Stimulated activated CD8-positive, alpha-beta memory T cell treated with anti-CD3 and anti-CD28 coated beads, Interleukin-4, amount 100 ng/mL, for 24 hours (primary cell): Measurements from ENCODE around the gene SPEF1.

Experiments
- DNase-seq: peaks from one replicate; pipeline ENCODE4 v3.0.0-alpha.2; 2020; ENCODE audit warnings: low read depth

The SPEF1 gene

DNA sequence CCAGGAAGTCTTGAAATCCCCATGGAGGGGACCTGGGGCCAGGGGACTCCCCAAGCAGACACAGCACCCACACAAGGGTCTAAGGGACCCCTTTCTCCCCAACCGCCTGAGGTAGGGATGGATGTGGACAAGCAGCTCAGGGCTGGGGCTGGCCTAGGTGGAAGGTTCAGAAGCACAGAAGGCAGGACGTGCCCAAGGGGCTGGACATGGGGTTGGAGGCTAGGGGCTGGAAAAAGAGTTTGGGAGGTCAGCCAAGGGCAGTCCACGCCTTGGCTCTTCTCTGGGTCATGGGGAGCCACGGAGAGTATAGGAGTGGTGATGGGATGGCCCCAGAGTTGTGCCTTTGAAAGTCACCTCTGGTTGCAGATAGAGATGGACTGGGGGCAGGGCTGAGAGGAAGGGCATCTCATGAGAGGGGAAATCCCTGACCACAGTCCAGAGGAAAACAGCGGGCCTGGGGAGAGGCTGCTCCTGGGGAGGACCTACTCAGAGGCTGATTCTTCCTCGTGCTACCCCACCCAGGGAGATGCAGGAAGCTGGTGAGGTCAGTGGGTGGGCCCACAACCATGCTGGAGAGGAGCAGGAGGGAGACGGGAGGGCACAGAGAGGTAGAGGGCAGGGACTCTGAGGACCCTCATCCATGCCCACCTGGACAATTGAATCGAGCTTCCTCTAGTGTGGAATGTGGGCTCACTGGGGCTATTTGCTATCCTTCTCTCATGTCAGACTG is 51.3 kb downstream of the SPEF1 start:
- DNase-seq, result no peak

DNA sequence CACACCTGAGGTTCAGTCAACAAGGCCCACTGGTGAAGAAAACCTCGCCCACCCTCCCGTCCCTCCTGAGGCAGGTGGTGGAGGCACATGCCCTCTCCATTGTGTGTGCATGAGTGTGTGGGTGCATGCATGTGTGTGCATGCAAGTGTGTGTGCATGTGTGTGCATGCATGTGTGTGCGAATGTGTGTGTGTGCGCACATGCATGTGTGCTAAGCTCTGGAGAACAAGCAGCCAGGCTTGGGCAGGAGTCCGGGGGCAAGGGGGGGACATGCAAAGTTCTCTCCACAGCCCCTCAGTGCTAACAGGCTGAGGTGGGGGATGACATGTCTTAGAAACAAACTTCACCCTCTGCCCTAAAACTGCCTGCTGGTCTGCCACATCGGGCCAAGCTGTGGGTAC is 51.9 kb downstream of the SPEF1 start:
- no peak for DNase-seq

DNA sequence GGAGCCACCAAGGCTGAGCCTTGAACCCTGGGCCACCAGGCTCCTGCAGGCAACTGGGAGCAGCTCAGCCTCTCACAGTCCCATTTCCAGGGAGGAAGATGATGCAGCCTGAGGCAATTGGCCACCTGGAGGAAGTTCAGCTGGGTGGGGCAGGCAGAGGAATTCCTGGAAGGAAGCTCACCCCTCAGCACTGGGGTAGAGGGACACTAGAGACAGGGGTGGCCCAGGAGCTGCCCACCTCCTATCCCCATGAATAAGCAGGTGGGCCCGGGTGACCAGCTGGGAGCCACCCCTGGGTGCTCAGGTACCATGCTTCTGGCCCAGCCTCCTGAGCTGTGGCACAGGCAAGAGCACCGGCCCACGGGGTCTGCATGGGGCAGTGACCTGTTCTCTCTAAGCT is 52.4 kb downstream of the SPEF1 start:
- no peak for DNase-seq

DNA sequence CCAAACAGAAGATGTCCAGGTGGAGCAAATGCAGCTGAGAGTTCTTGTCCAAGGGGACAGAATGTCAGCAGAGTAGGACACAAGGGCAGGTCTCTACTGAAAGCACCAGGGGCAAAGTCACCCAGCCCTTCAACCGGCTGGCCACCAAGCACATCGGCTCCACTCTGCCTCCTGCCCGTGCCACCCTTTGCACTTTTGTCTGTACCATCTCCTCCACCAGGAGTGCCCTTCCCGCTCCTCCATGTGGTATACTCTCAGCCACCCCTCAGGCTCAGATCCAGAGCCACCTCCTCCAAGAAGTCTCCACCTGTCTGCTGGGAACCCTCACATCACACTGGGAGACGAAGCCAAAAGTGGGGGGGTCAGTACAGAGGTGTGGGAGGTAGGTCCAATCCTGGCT is 52.9 kb downstream of the SPEF1 start:
- DNase-seq, result no peak
